K562 (cell line): ENCODE data around the gene EXTL1. TPM values are rescaled to one million over a fixed set of nuclear protein-coding genes. Genes with fewer than 3 reads are reported as not detected.

Experiments used
- ATAC-seq: fragments of 200-7000 bp; cut with Tn5 transposase; 3 replicates; pipeline ENCODE4 v1.9.1; 2020; ENCODE audit warnings: moderate library complexity
- BruUV-seq: library from RNA; stranded (reverse); fragments of 400-500 nt; replicated peaks from 2 replicates; lab custom pipeline; 2021; lab: Mats Ljungman, UMichigan
- CTCF ChIA-PET: fragments of 300-600 bp; formaldehyde crosslinking; extraction: SDS; loops from one replicate; lab custom pipeline; 2021; ENCODE audit warnings: low intra/inter-chr PET ratio; lab: Yijun Ruan, JAX
- POLR2A ChIA-PET: fragments of 300-600, 350-650 bp; sonication (Branson Sonifier 250); formaldehyde crosslinking; extraction: SDS; loops from one replicate; lab custom pipeline; 2021; ENCODE audit warnings: antibody characterized with exemption, inconsistent platforms; lab: Yijun Ruan, JAX
- DNase-seq, 4 experiments: peaks; one replicate each; pipeline versions ENCODE4 v3.0.0 to v3.0.0-alpha.2; 2011 to 2018; ENCODE audit warnings: low spot score in 3 of 4, mixed read lengths in 3 of 4; ENCODE audit errors: extremely low read depth in 1 of 4
- FAIRE-seq: peaks from 2 replicates; lab custom pipeline; 2011; peaks lifted over from hg19 to GRCh38; lab: Jason Lieb, UNC
- H2AFZ ChIP-seq: 2 replicates; pipeline ENCODE4 v1.6.0; 2011; ENCODE audit warnings: low read depth, low read length, control low read depth, inconsistent platforms
- H3K27ac ChIP-seq: fragments of 200-600 bp; 3 replicates; pipeline ENCODE4 v1.8.0; 2011; ENCODE audit warnings: low read depth, mild to moderate bottlenecking, control low read depth, inconsistent platforms, low read length, moderate library complexity, mixed read lengths; ENCODE audit errors: extremely low read depth
- H3K27me3 ChIP-seq, 2 experiments: fragments of 300-600 bp in 1 of 2; 2 replicates in 1 of 2; 3 replicates in 1 of 2; pipeline versions ENCODE4 v1.6.0 to v1.8.0; 2011; ENCODE audit warnings: inconsistent platforms in 2 of 2, low read length in 2 of 2, mild to moderate bottlenecking in 1 of 2, mixed read lengths in 1 of 2, moderate library complexity in 1 of 2; ENCODE audit not compliant: control insufficient read depth in 2 of 2, insufficient read depth in 2 of 2
- H3K36me3 ChIP-seq: fragments of 300-600 bp; 3 replicates; pipeline ENCODE4 v1.8.0; 2011; ENCODE audit warnings: mild to moderate bottlenecking, low read length, inconsistent platforms; ENCODE audit not compliant: control insufficient read depth, insufficient read depth
- H3K4me1 ChIP-seq, 2 experiments: fragments of 200-600 bp in 1 of 2; replicated peaks in 1 of 2; 2 replicates in 1 of 2; 3 replicates in 1 of 2; pipeline versions ENCODE4 v1.5.1 to v1.8.0; 2011; ENCODE audit warnings: inconsistent platforms in 2 of 2, low read length in 2 of 2, mild to moderate bottlenecking in 1 of 2, mixed read lengths in 1 of 2, moderate library complexity in 1 of 2; ENCODE audit not compliant: control insufficient read depth in 2 of 2, insufficient read depth in 2 of 2
- H3K4me2 ChIP-seq: 2 replicates; pipeline ENCODE4 v1.6.1; 2011; ENCODE audit warnings: low read length, control low read depth, inconsistent platforms, mixed read lengths; ENCODE audit not compliant: insufficient read depth
- H3K4me3 ChIP-seq: fragments of 200-600 bp; sonication (generic), shearing (Covaris generic); 2 replicates; pipeline ENCODE4 v1.5.1; 2016; ENCODE audit warnings: control low read depth, inconsistent platforms
- H3K79me2 ChIP-seq: fragments of 200-600 bp; 3 replicates; pipeline ENCODE4 v1.8.0; 2011; ENCODE audit warnings: low read length, inconsistent platforms; ENCODE audit not compliant: control insufficient read depth, insufficient read depth
- H3K9ac ChIP-seq, 2 experiments: 2 replicates each; pipeline versions ENCODE4 v1.6.0 to v1.6.1; 2011; ENCODE audit warnings: low read depth in 2 of 2, low read length in 2 of 2, control low read depth in 1 of 2, inconsistent platforms in 1 of 2, mild to moderate bottlenecking in 1 of 2, mixed read lengths in 1 of 2; ENCODE audit not compliant: insufficient read depth in 1 of 2
- H3K9me1 ChIP-seq: one replicate; pipeline ENCODE4 v1.6.0; 2011; ENCODE audit warnings: inconsistent platforms, mild to moderate bottlenecking, low read length, moderate library complexity; ENCODE audit not compliant: control insufficient read depth, insufficient read depth
- H3K9me3 ChIP-seq: replicated peaks from 2 replicates; pipeline ENCODE4 v1.5.1; 2011; ENCODE audit warnings: low read depth, low read length, inconsistent platforms; ENCODE audit not compliant: control insufficient read depth, insufficient read depth
- H4K20me1 ChIP-seq: replicated peaks from 2 replicates; pipeline ENCODE4 v1.6.1; 2011; ENCODE audit warnings: low read length, inconsistent platforms, mixed read lengths; ENCODE audit not compliant: control insufficient read depth, insufficient read depth
- ESRRB ChIP-seq: fragments of 250-450 bp; sonication (Bioruptor Pico); IDR thresholded peaks from 2 replicates; pipeline ENCODE4 v1.5.0; 2020; ENCODE audit warnings: mild to moderate bottlenecking, moderate library complexity, borderline replicate concordance
- KDM5B ChIP-seq: fragments of 200-600 bp; sonication (generic); IDR thresholded peaks from 2 replicates; pipeline ENCODE4 v1.6.1; 2012; ENCODE audit warnings: low read depth, mild to moderate bottlenecking, moderate library complexity, low read length, control low read depth, inconsistent platforms; ENCODE audit not compliant: insufficient replicate concordance
- KLF16 ChIP-seq: IDR thresholded peaks from 2 replicates; pipeline ENCODE4 v1.6.1; 2016; ENCODE audit warnings: antibody characterized with exemption
- MCM7 ChIP-seq, 2 experiments: fragments of 450-650 bp; IDR thresholded peaks; 2 replicates each; pipeline ENCODE4 v1.6.1; 2016 to 2018
- MTA3 ChIP-seq: fragments of 450-650 bp; formaldehyde crosslinking; IDR thresholded peaks from 2 replicates; pipeline ENCODE4 v1.6.1; 2017; ENCODE audit warnings: mild to moderate bottlenecking, borderline replicate concordance
- ZNF778 ChIP-seq: fragments of 450-650 bp; formaldehyde crosslinking; IDR thresholded peaks from 2 replicates; pipeline ENCODE4 v1.4.0; 2020; ENCODE audit warnings: mild to moderate bottlenecking, moderate library complexity
- WGBS: fragments of 100-300 bp; shearing (Covaris generic); methylation state at CpG from one replicate; pipeline ENCODE4 v1.1.6; 2016; ENCODE audit warnings: low coverage, mixed read lengths; ENCODE audit not compliant: insufficient coverage; ENCODE audit errors: missing lambda C conversion rate; 5-methylcytosine and 5-hydroxymethylcytosine counted together
- in situ Hi-C: fragments of 300-500 bp; cut with MboI; formaldehyde crosslinking; loops from 4 replicates; pipeline ENCODE4 v1.15.0; 2018; ENCODE audit warnings: inconsistent platforms, mixed read lengths
- intact Hi-C: fragments of 100-400 bp; cut with micrococcal nuclease; formaldehyde crosslinking; loops from 2 replicates; pipeline ENCODE4 v1.14.2; 2022
- polyA plus RNA-seq, 8 experiments: library from polyadenylated mRNA; depleted of rRNA in 4 of 8; stranded (reverse) in 5 of 8; unstranded in 3 of 8; fragments of >200 nt; fragmentation: Nextera tagmentation in 2 of 8; fragmentation: Illumina TruSeq in 1 of 8; extraction: Ambion mirVana in 2 of 8; extraction: Trizol in 1 of 8; gene quantifications; 2 replicates each; pipeline versions ENCODE4 v1.2.1 to v1.2.3, GENCODE V29; 2011 to 2014; ENCODE audit warnings: inconsistent platforms in 1 of 8, missing spikeins in 1 of 8
- total RNA-seq, 7 experiments: library from RNA; depleted of rRNA in 6 of 7; stranded (reverse); fragments of >200 nt in 6 of 7; fragmentation: Illumina TruSeq in 2 of 7; extraction: Trizol in 2 of 7; gene quantifications; 2 replicates each; pipeline versions ENCODE4 v1.2.1 to v1.2.3, GENCODE V29; 2011 to 2021; ENCODE audit warnings: low replicate concordance in 1 of 7
- TF ChIP-seq, protein P1 (sequence below): fragments of 200-800 bp; sonication (Bioruptor generic); IDR thresholded peaks from 2 replicates; pipeline ENCODE4 v1.6.1; 2017; ENCODE audit warnings: missing genetic modification characterization, missing compliant biosample characterization
- TF ChIP-seq, protein P2 (sequence below), 2 experiments: fragments of 450-650 bp in 1 of 2; sonication (generic) in 1 of 2; formaldehyde crosslinking in 1 of 2; IDR thresholded peaks in 1 of 2; conservative IDR thresholded peaks in 1 of 2; 2 replicates each; pipeline versions ENCODE4 v1.6.1 to v1.8.1; 2016 to 2023; ENCODE audit warnings: mild to moderate bottlenecking in 2 of 2, moderate library complexity in 2 of 2, inconsistent platforms in 1 of 2, missing genetic modification reagents in 1 of 2

The EXTL1 gene
- total and polyA plus RNA-seq, 9 of the 15 experiments (the other 6 are each of a cell fraction or from before 2014, with no cell fraction given), result 0.04 to 0.23 (median 0.08) TPM; not detected in 3

DNA sequence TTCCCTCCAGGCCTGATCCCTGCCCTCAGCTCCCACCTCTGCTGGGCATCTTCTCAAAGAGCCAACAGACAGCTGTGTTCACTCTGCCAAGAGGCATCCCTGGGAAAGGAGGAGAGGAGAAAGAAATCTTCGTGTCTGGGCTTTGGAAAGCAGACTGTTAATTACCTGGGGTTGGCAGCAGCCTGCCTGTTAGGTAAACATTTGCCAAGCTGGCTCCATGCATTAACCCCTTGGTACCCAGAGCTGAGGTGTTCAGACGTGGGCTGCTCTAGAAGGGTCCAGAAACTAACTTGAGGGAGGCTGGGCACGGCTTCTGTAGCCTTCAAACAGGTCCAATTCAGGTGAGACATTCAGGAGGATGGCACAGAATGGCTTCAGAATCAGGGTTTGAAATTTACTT, 8.7 kb upstream of the EXTL1 start:
- Histone ChIP-seq H3K9me1 (no peaks in the 10 kb centered on the region), H4K20me1 (no peaks in the 10 kb centered on the region), H3K27ac (no peak overlapping the region), H3K4me2 (no peak overlapping the region), H3K79me2 (no peaks in the 10 kb centered on the region), H3K4me1 (peaks cover 15% of the 10 kb centered on the region in 2 experiments), H3K27me3 (no peaks in the 10 kb centered on the region), H3K36me3 (no peaks in the 10 kb centered on the region), H3K4me3 (no peak overlapping the region), H2AFZ (no peak overlapping the region), H3K9ac (peak overlapping the region in 1 of 2 experiments; percentile 38; a peak in 1 of 4 replicates), H3K9me3 (no peaks in the 10 kb centered on the region)
- WGBS, result 23% methylated on average over 3 of the region's 3 CpGs
- CTCF ChIA-PET, result no interaction called here
- DNase-seq, result no peak
- BruUV-seq, result no TSS peak
- ATAC-seq, result no peak
- POLR2A ChIA-PET, result interaction anchor here (1.0 to 1.6 kb wide), 5 partner anchors 8 to 266 kb away, joined by 3 to 8 read pairs (median 4); partner anchors contain the start of gene EXTL1
- no peak for FAIRE-seq
- TF ChIP-seq ESRRB (CRISPR knock-in tag) (no peak), KLF16 (no peak), MTA3 (no peak), KDM5B (no peak), MCM7 (IDR thresholded peaks at IDR 0.05) (no peak), ZNF778 (no peak)
- TF ChIP-seq, protein P1, sequence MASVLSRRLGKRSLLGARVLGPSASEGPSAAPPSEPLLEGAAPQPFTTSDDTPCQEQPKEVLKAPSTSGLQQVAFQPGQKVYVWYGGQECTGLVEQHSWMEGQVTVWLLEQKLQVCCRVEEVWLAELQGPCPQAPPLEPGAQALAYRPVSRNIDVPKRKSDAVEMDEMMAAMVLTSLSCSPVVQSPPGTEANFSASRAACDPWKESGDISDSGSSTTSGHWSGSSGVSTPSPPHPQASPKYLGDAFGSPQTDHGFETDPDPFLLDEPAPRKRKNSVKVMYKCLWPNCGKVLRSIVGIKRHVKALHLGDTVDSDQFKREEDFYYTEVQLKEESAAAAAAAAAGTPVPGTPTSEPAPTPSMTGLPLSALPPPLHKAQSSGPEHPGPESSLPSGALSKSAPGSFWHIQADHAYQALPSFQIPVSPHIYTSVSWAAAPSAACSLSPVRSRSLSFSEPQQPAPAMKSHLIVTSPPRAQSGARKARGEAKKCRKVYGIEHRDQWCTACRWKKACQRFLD (CRISPR knock-in tag), result 0 out of 2 replicates have a peak, but pooled peaks have one; percentile 10
- TF ChIP-seq, protein P2, sequence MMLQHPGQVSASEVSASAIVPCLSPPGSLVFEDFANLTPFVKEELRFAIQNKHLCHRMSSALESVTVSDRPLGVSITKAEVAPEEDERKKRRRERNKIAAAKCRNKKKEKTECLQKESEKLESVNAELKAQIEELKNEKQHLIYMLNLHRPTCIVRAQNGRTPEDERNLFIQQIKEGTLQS (IDR thresholded peaks at IDR 0.05), result no peak
- TF ChIP-seq, protein P2 (CRISPR knock-in tag; conservative IDR thresholded peaks at IDR 0.05), result 0 out of 2 replicates have a peak, but pooled peaks have one; percentile 2
- intact Hi-C loops (no loop called here), in situ Hi-C loops (no loop called here)
